ENCODE measurements around the gene SLC30A3.

Gene SLC30A3

DNA sequence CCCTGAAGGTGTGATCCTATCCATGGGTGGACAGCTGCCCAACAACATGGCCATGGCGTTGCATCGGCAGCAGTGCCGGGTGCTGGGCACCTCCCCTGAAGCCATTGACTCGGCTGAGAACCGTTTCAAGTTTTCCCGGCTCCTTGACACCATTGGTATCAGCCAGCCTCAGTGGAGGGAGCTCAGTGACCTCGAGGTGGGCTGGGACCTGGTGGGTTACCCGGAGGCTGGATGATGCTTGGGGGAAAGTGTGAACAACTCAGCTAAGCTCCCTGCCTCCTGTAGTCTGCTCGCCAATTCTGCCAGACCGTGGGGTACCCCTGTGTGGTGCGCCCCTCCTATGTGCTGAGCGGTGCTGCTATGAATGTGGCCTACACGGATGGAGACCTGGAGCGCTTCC lies 29.5 kb downstream of the SLC30A3 start:
- no peak for DNase-seq (ENCODE audit: low read depth, low spot score)

DNA sequence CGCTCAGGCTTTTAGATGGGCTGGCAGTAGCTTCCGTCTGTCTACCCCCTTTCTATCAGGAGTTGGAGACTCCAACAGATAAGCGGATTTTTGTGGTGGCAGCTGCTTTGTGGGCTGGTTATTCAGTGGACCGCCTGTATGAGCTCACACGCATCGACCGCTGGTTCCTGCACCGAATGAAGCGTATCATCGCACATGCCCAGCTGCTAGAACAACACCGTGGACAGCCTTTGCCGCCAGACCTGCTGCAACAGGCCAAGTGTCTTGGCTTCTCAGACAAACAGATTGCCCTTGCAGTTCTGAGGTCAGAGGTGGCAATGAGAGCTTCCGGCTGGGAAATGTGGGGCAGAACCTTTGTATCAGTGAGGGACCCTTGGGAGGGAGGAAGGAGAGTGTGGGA lies 30.9 kb downstream of the SLC30A3 start:
- DNase-seq (ENCODE audit: low read depth, low spot score) = no peak

DNA sequence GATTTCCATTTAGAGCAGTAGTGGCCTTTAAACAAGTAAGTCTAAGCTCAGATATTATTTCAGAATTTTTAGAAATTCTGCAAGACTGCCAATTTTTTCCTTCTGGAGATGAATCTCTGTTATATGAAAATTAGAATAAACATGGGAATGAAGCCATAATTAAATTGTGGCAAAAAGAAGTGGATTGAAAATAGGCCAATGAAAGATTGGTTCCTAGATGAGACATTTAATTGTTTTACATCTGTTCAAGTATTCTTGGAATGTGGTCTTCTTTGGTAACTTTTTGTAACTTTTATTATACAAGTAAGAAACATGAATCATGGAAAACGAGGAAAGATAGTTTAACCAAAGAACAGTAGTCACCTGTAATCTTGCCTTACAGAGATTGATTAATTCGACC lies 35.3 kb downstream of the SLC30A3 start:
- DNase-seq (ENCODE audit: low read depth, low spot score) = no peak

DNA sequence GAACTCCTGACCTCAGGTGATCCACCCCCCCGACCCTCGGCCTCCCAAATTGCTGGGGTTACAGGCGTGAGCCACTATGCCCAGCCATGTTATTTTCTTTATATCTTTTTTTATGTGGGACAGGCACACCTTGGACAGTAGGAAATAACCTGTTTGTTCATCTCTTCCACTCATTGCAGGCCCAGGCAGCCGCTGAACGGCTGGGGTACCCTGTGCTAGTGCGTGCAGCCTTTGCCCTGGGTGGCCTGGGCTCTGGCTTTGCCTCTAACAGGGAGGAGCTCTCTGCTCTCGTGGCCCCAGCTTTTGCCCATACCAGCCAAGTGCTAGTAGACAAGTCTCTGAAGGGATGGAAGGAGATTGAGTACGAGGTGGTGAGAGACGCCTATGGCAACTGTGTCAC lies 37.3 kb downstream of the SLC30A3 start:
- DNase-seq (ENCODE audit: low read depth, low spot score) = no peak

DNA sequence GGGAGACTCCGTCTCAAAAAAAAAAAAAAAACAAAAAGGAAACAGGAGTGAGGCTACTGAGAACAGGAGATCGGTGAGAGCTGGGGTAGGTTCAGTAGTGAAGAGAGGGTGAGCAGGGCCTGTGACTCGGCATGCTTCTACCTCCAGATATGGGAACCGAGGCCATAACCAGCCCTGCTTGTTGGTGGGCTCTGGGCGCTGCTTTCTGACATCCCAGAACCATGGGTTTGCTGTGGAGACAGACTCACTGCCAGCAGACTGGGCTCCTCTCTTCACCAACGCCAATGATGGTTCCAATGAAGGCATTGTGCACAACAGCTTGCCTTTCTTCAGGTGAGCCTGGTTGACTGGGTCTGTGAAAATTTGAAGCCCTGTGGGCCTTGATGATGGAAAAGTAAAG lies 39.4 kb downstream of the SLC30A3 start:
- no peak for DNase-seq (ENCODE audit: low read depth, low spot score)

DNA sequence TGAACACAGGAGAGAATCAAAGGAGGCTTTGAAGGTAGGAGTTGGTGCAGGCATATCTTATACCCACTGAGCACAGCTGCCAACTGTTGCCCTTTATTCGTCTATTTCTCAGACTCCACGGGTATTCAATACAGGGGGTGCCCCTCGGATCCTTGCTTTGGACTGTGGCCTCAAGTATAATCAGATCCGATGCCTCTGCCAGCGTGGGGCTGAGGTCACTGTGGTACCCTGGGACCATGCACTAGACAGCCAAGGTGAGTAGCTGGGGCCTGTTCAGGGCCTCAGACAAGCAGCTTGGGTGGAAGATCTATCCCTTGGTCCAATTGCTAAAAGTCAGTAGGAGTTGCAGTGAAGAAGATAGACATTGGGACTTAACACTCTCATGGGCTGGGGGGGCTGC lies 40.4 kb downstream of the SLC30A3 start:
- DNase-seq (ENCODE audit: low read depth, low spot score) = no peak

DNA sequence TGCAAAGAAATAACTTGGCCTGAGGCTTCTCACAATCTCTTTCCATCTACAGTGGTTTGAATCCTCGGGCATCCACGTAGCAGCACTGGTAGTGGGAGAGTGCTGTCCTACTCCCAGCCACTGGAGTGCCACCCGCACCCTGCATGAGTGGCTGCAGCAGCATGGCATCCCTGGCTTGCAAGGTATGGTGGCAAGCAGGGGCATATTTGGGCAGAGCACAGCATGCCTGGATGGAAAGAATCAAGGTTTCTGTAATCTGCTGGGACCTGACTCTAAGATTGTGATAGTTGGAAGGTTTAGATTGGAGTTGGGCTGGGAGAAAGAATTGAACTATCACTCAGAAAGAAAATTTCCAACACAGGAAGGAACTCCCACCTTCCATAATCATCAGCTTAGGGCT lies 41.7 kb downstream of the SLC30A3 start:
- no peak for DNase-seq (ENCODE audit: low read depth, low spot score)

DNA sequence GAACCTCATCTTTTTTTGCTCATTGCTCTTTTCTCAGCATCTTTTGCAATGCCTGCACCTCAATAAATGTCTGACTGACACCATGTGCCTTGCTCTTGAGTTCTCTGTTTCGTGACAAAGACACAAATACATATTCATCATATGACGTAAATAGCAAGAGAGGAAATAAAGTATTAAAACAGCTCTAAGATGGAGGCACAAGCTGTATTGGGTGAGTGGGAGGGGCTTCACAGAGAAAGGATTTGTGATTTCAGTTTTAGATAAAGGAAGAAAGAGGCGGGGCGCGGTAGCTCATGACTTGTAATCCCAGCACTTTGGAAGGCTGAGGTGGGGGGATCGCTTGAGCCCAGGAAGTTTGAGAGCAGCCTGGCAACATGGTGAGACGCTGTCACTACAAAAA lies 42.8 kb downstream of the SLC30A3 start:
- no peak for DNase-seq (ENCODE audit: low read depth, low spot score)

DNA sequence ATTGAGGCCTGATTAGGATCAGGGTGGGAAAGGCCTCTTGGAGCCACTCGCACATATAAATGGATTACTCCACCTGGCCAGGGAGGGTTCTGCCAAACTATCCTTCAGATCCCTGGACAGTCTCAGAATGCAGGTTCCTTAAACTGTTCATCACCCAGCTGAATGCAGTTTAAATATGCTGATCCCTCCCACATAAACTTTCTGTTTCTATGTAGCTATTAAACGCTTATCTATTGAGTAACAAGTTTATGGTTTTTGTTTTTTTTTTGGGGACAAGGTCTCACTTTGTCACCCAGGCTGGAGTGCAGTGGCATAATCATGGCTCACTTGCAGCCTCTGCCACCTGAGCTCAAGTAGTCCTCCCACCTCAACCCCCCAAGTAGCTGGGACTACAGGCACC lies 43.8 kb downstream of the SLC30A3 start:
- no peak for DNase-seq (ENCODE audit: low read depth, low spot score)

DNA sequence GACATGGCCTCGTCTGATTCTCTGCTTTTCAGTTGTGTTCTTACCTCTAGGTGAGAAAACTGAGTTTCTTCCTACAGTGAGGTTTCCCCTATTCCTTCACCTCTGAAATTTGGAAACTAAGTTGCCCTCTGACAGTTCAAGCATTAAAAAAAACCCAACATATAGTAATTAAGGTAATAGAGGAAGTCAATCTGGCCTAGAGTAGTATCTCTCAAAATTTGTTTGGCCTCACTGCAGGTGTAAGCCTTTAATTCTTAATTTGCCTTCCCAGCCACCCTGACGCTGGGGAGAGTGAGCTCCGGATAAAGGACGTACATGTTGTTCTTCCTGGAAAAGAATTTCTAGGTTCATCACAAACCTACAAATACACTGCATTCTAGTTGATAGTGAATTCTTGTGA lies 44.2 kb downstream of the SLC30A3 start:
- no peak for DNase-seq (ENCODE audit: low read depth, low spot score)

DNA sequence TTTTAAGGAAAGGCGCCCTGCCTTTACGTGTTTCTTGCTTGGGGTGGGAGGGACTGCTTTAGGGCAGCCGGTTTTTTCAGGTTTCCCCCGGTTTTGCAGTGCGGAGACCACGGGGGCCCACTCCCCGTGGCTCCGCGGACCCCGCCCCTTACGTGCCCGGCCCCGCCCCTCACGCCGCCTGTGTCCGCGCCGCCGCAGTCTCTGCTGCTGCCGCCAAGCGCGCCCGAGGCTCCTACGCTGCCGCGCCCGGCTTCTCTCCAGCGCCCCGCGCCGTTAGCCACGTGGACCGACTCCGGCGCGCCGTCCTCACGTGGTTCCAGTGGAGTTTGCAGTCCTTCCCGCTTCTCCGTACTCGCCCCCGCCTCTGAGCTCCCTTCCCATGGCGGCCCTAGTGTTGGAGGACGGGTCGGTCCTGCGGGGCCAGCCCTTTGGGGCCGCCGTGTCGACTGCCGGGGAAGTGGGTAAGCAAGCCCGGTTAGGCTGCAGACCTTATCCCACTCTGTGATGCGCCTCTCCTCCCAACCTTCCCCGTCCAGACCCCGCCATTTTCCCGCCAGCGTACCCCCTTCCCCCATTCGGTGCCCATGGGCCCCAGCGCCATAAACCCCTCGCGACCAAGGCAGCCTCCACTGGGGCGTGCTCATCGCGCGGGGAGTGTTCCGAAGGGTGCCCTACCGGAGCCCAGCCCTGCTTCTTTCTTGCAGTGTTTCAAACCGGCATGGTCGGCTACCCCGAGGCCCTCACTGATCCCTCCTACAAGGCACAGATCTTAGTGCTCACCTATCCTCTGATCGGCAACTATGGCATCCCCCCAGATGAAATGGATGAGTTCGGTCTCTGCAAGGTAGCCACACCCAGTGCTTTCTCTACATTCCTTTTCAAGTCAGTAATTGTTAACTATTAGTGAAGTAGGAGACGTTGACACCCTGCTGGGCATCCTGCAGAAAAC lies 45.4 kb downstream of the SLC30A3 start, which contains the start of gene CAD:
Gene CAD, plus strand, starts transcription at position 197 of the 949 bp plus-strand sequence. Its CDS starts 183 bp downstream, at position 380.
- peak; percentile 78 for DNase-seq (ENCODE audit: low read depth, low spot score)

DNA sequence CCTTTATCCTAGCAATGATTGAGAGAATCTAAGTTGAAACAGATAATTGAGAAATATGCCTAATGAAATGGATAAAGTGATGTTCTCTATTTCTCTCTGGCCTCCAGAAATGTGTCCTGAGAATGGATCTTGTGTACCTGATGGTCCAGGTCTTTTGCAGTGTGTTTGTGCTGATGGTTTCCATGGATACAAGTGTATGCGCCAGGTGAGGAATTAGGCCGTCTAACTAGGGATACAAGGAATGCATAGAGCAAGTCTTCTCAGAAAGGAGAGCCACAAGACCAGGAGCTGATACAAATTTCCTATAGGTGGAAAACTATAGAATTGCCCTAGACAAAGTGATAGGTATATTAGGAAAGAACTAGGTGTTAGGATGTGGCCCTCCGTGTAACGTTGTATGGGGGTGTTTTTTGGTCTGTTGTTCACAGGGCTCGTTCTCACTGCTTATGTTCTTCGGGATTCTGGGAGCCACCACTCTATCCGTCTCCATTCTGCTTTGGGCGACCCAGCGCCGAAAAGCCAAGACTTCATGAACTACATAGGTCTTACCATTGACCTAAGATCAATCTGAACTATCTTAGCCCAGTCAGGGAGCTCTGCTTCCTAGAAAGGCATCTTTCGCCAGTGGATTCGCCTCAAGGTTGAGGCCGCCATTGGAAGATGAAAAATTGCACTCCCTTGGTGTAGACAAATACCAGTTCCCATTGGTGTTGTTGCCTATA lies 46.3 kb downstream of the SLC30A3 start:
- DNase-seq (ENCODE audit: low read depth, low spot score) = no peak

DNA sequence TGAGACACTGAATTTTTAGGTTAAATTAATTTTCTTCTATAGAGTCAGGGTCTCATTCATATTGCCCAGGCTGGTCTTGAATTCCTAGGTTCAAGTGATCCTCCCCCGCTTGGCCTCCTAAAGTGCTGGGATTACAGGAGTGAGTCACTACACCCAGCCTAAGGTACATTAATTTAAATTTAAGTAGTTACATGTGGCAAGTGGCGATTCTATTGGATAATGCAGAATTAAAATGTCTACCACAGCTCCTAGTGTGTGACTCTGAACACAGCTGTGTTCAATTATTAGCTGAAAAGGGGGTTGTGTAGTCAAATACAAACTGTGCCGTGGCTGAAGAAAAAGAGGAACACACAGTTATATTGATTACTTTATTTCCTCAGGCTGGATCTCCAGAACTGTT lies 47.9 kb downstream of the SLC30A3 start:
- DNase-seq (ENCODE audit: low read depth, low spot score) = no peak

DNA sequence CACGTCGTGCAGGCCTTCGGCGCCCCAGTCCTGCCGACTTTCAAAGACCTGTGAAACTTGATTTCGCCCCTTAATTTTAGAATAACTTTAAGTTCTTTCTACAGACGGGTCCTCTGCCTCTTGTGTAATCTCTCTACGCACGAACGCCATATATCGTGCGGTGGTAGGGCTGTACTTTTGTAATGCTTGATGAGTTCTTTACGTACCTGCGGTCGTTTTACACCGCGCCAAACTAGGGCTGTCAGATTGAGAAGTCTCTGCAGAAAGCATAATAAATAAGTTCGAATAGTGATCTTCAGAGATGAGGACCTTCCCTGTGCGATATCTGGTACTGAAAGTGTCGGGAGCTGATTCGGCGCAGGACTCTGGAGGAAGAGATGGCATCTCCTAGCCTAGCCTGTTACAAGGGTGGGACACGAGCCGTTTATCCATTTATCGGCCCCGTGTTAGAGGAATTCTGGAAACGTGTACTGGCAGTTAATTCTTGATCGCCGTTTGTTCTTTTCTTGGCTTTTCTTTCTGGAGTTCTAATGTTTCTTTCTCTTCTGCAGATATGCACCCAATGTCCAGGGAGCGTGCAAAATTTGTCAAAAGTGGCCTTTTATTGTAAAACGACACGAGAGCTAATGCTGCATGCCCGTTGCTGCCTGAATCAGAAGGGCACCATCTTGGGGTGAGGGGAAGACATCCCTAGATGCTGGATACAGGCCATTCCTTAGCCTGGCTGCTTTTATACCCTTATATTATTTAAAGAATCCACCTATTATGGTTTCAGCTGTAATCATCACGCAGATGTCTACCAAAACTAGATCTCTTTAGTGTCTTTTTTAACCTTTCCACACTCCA lies 50.0 kb downstream of the SLC30A3 start:
- peak; percentile 18 for DNase-seq (ENCODE audit: low read depth, low spot score)

DNA sequence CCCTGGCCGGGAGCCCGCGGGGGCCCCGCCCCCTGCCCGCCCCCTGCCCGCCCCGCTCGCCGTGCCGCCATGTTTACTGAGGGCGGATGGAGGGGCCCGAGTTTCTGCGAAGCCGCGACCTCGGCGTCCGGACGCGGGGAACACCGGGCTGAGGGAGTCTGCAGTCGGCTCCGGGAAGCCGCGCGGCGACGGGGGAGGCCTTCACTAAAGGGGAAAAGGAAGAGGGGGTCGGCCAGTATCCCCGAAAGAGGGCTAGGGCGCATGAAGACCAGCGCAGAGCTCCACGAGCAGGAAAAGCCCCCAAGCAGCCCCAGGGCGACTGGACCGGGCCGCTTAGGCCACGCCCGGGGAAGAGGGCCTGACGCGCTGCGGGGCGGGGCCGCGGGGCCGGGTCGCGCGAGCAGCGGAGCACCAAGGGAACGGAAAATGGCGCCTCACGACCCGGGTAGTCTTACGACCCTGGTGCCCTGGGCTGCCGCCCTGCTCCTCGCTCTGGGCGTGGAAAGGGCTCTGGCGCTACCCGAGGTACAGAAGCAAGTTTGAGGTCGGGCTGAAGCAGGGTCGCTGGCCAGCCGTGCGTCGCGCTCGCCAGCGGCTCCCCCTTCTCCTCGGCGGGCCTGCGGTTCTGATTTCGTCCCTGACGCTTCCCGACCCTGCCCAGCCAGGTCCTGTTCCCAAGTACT lies 50.8 kb downstream of the SLC30A3 start, which contains the start of the genes ATRAID and SLC5A6:
Gene ATRAID, plus strand, starts transcription at position 99 of the 683 bp plus-strand sequence. Its CDS starts 328 bp downstream, at position 427.
Gene SLC5A6, minus strand, starts transcription at position 326 of the 683 bp plus-strand sequence. CDS start 4,618 bp downstream, outside the sequence.
- DNase-seq (ENCODE audit: low read depth, low spot score) = peak; percentile 82

DNA sequence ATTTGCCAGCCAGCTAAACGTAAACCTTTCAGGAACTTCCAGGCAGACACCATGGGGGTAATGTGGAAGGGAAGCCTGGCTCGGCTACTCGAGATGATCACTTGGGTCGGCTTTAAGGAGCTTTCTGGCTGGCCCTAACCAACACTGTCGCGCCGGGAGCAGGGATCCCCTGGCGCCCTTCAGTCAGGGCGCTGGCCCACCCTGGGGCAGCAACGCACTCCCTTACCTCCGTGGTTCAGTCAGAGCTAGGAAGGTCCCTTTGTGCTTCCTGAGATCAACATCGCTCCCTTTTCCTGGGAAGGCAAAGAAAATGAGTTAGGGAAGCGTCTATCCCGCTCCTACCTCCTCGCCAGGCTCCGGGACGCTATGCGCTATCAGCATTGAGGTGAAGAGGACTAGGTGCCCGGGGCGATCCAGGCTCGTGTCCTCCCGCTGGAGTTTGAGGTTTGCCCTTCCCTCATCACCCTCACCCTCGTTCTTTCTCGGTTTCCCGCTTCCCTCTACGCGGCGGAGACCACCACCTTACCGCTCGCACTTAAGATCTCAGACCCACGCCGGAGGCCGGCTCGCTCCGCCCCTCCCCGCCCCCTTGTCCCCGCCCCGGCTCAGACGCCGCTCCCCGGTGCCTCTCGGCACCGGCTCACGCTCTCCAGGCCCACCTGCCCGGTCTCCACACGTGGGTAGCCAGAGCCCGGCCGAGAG lies 51.5 kb downstream of the SLC30A3 start:
- no peak for DNase-seq (ENCODE audit: low read depth, low spot score)

DNA sequence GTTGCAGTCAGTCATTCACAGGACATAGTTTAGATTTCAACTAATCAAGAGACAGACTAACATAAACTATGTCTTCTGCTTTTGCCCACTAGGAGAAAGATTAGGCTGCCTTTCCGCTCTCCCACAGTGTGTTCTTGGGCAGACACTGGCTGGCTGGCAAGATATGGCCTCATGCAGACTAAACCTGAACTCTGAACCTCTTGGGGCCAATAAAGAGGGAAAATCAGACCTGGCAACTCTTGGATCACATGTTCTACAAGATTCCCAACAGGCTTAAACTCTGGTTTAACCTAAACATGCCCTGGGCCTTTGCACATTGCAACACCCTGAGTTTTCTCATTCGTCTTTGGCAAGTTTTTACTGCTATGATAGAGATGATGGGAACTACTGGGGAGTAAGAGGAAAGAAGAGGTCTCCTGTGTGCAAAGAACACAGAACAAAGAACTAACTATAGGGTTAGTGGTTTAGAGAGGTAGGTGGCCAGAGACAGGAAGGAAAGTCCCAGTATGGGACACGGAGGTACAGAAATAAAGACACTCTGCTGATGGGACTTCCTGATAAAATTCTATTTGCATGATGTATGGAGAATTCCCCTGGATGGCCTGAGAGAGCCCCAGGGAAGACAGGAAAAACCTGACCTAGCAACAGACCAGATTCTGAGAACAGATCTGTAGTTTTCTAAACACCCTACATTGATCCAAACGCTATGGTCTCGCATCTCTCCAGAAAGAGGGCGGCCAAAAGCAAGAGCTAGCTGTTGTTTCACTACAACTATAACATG lies 53.0 kb downstream of the SLC30A3 start:
- no peak for DNase-seq (ENCODE audit: low read depth, low spot score)

DNA sequence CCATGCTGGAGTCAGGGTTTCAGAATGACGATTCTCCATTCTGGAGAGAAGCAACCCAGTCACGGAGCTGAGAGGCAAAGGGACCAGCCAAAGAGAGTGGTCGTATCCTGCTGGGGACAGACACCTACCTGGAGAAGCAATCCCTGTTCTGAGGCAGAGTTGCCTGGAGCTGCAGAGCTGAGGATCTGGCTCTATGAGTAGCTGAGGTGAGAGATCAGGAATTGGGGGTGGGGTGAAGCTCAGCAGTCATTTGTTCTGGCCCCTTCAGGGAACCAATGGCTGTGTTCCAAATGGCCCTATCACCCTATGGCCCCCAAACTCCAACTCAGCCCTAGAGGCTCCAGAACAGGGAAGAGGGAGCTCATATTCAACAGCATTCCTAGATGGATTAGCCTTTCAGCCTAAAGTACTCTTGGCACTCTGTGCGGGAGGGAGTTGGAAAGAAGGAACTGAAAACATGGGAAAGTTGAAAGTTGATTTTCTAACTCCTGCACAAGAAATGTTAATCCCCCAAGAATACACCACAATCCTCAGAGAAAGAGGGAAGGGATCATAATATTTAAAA lies 54.3 kb downstream of the SLC30A3 start:
- no peak for DNase-seq (ENCODE audit: low read depth, low spot score)

DNA sequence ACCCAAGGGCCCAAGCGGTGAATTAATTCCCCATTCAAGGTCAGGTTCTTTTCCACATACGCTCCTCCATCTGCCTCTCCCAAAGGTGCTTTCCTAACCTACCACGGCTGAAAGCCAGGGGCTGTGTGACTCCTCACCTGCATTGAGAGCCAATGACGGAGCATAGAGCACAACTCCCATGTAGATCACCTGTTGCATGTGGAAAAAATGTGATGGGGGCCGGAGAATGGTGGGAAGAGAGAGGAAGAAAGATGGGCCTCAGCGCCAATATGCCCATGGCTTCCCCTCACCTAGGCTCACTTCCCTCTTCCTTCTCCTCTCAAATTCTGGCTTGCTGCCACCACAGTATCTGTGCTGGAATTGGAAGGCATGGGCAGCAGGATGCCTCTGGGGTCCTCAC lies 56.5 kb downstream of the SLC30A3 start:
- no peak for DNase-seq (ENCODE audit: low read depth, low spot score)
